Body of pancreas (tissue), 4 donors: ENCODE data around the gene PAK6. TPM values are rescaled to one million over a fixed set of nuclear protein-coding genes. Genes with fewer than 3 reads are reported as not detected.

ENCODE experiments used
- ATAC-seq: fragments of 150-250 bp; one replicate; pipeline ENCODE4 v1.9.1; 2016
- DNase-seq, 4 donors: peaks; one replicate each; pipeline ENCODE4 v3.0.0-alpha.2; 2019
- H3K27ac ChIP-seq, 4 donors: fragments of 200-600 bp; sonication (generic); 1 replicate in 3 of 4; 2 replicates in 1 of 4; pipeline versions ENCODE4 v1.5.1 to v1.6.1; 2016 to 2019; ENCODE audit warnings: mild to moderate bottlenecking in 1 of 4, mixed read lengths in 1 of 4, moderate library complexity in 1 of 4
- H3K27me3 ChIP-seq, 2 donors: fragments of 200-600 bp; sonication (generic); one replicate each; pipeline ENCODE4 v1.6.0; 2016; ENCODE audit warnings: mild to moderate bottlenecking in 1 of 2
- H3K36me3 ChIP-seq, 2 donors: fragments of 200-600 bp; sonication (generic); replicated peaks in 1 of 2; 2 replicates each; pipeline ENCODE4 v1.5.1; 2016; ENCODE audit warnings: low read depth in 2 of 2; ENCODE audit not compliant: insufficient read depth in 1 of 2
- H3K4me1 ChIP-seq: fragments of 200-600 bp; sonication (generic); one replicate; pipeline ENCODE4 v1.6.0; 2016
- H3K4me3 ChIP-seq, 2 donors: fragments of 200-600 bp; sonication (generic); 1 replicate in 1 of 2; 2 replicates in 1 of 2; pipeline ENCODE4 v1.5.1; 2016 to 2019
- H3K9me3 ChIP-seq, 3 donors: fragments of 200-600 bp; sonication (generic); 1 replicate in 2 of 3; 2 replicates in 1 of 3; pipeline ENCODE4 v1.5.1; 2016
- CTCF ChIP-seq, 7 experiments: fragments of 450-650 bp in 4 of 7; fragments of 200-600 bp in 3 of 7; sonication (generic) in 3 of 7; IDR thresholded peaks; one replicate each; pipeline ENCODE4 v1.5.1; 2016 to 2019; ENCODE audit warnings: antibody characterized with exemption in 7 of 7
- POLR2A ChIP-seq, 3 donors: fragments of 450-650 bp; IDR thresholded peaks; one replicate each; pipeline ENCODE4 v1.6.1; 2016; ENCODE audit warnings: antibody characterized with exemption in 3 of 3, mild to moderate bottlenecking in 2 of 3
- WGBS, 2 donors: methylation state at CpG; one replicate each; pipeline ENCODE4 v1.1.5; 2017; 5-methylcytosine and 5-hydroxymethylcytosine counted together
- intact Hi-C: fragments of 100-400 bp; cut with DNase I; formaldehyde crosslinking; loops from one replicate; pipeline ENCODE4 v1.15.1; 2023
- total RNA-seq, 2 donors: library from RNA; depleted of rRNA; stranded (reverse); fragments of >200 nt; gene quantifications; one replicate each; pipeline ENCODE4 v1.1.0, GENCODE V29; 2016

Gene PAK6
- 10 to 100 TPM; 14.8 to 22.4 TPM for total RNA-seq

- H3K4me1 ChIP-seq, result peaks cover 12% of the 10 kb centered on the region
- TF ChIP-seq POLR2A (IDR thresholded peaks at IDR 0.05), result peak in 2 of 3 donors; percentile 6 to 17
- TF ChIP-seq CTCF (IDR thresholded peaks at IDR 0.05), result no peak
- H3K4me3 ChIP-seq, result no peak within 1 kb of the TSS
- H3K27me3 ChIP-seq, result no peaks in the 10 kb centered on the region
- peak within 1 kb of the TSS in 1 of 4 donors; percentile 24 for H3K27ac ChIP-seq
- WGBS, 2 donors, result 5 to 9% methylated on average over 15 to 39 of the region's 39 CpGs
- H3K36me3 ChIP-seq, result no peaks in the 10 kb centered on the region
- intact Hi-C loops, result no loop called here
- no peaks in the 10 kb centered on the region for H3K9me3 ChIP-seq
- DNase-seq (peak; percentile 69 to 91 (median 82)), ATAC-seq (peak; percentile 91)
Measured at GRCh38 chr15:40238532-40239403, at the start of gene PAK6. PAK6 (plus strand) TSS chr15:40239063; CDS start chr15:40264786, 25,723 bp downstream.

- DNase-seq, result no peak
- H3K27me3 ChIP-seq, result no peaks in the 10 kb centered on the region
- WGBS, 2 donors, result 90 to 95% methylated on average over 6 of the region's 6 CpGs
- no peaks in the 10 kb centered on the region for H3K4me1 ChIP-seq
- H3K4me3 ChIP-seq, result no peak overlapping the region
- no peak for ATAC-seq
- H3K9me3 ChIP-seq, result no peaks in the 10 kb centered on the region
- TF ChIP-seq CTCF (IDR thresholded peaks at IDR 0.05) (no peak), POLR2A (IDR thresholded peaks at IDR 0.05) (no peak)
- no peak overlapping the region for H3K27ac ChIP-seq
- H3K36me3 ChIP-seq, result no peaks in the 10 kb centered on the region
- intact Hi-C loops, result no loop called here
Measured at GRCh38 chr15:40190591-40190990, 48.3 kb upstream of the PAK6 start.

GRCh38 chr15:40192942-40193341, 45.9 kb upstream of the PAK6 start:
- no peak for ATAC-seq
- DNase-seq, result no peak
- TF ChIP-seq CTCF (IDR thresholded peaks at IDR 0.05) (no peak), POLR2A (IDR thresholded peaks at IDR 0.05) (no peak)
- Histone ChIP-seq H3K4me1 (no peaks in the 10 kb centered on the region), H3K27ac (no peak overlapping the region), H3K27me3 (no peaks in the 10 kb centered on the region), H3K4me3 (no peak overlapping the region), H3K36me3 (no peaks in the 10 kb centered on the region), H3K9me3 (no peaks in the 10 kb centered on the region)
- intact Hi-C loops, result no loop called here
- 44 to 79% methylated on average over 1 of the region's 1 CpG for WGBS, 2 donors

GRCh38 chr15:40197434-40197833, 41.4 kb upstream of the PAK6 start:
- intact Hi-C loops, result no loop called here

More at GRCh38 chr15:40197434-40197833, 41.4 kb upstream of the PAK6 start:
- no peaks in the 10 kb centered on the region for H3K36me3 ChIP-seq
- no peaks in the 10 kb centered on the region for H3K27me3 ChIP-seq
- 73 to 95% methylated on average over 1 of the region's 1 CpG for WGBS, 2 donors
- no peak overlapping the region for H3K4me3 ChIP-seq
- H3K27ac ChIP-seq, result no peak overlapping the region
- ATAC-seq (no peak), DNase-seq (no peak)
- peaks cover 15% of the 10 kb centered on the region for H3K4me1 ChIP-seq
- TF ChIP-seq POLR2A (IDR thresholded peaks at IDR 0.05) (no peak), CTCF (IDR thresholded peaks at IDR 0.05) (no peak)
- H3K9me3 ChIP-seq, result no peaks in the 10 kb centered on the region
